Natural killer cell (primary cell): Measurements from ENCODE around the gene CD2. TPM values are rescaled to one million over a fixed set of nuclear protein-coding genes. Genes with fewer than 3 reads are reported as not detected.

Experiments
- ATAC-seq, 3 donors: fragments of 150-1000 bp in 2 of 3; fragments of 200-7000 bp in 1 of 3; cut with Tn5 transposase; 1 replicate in 1 of 3; 2 replicates in 2 of 3; pipeline ENCODE4 v1.10.0; 2021; ENCODE audit warnings: mild to moderate bottlenecking in 2 of 3, moderate library complexity in 2 of 3
- DNase-seq, 2 donors: peaks; one replicate each; pipeline versions ENCODE4 v3.0.0 to v3.0.0-alpha.2; 2013 to 2021; ENCODE audit warnings: mixed read lengths in 1 of 2
- H3K27ac ChIP-seq: one replicate; pipeline ENCODE4 v1.5.1; 2013; ENCODE audit warnings: mild to moderate bottlenecking, low read length
- H3K27me3 ChIP-seq: one replicate; pipeline ENCODE4 v1.6.1; 2013; ENCODE audit warnings: low read length; ENCODE audit not compliant: control insufficient read depth, insufficient read depth
- H3K36me3 ChIP-seq: one replicate; pipeline ENCODE4 v1.6.1; 2013; ENCODE audit warnings: low read length; ENCODE audit not compliant: control insufficient read depth, insufficient read depth
- H3K4me1 ChIP-seq: one replicate; pipeline ENCODE4 v1.6.1; 2013; ENCODE audit warnings: low read length; ENCODE audit not compliant: control insufficient read depth, insufficient read depth
- H3K4me3 ChIP-seq: one replicate; pipeline ENCODE4 v1.5.1; 2013; ENCODE audit warnings: low read length
- H3K9me3 ChIP-seq: one replicate; pipeline ENCODE4 v1.6.1; 2013; ENCODE audit warnings: low read length; ENCODE audit not compliant: control insufficient read depth, insufficient read depth
- H3K27ac Mint-ChIP-seq, 2 donors: one replicate each; pipeline ENCODE4 v1.8.0; 2022; ENCODE audit warnings: mild to moderate bottlenecking in 2 of 2, mixed read lengths in 2 of 2, moderate library complexity in 1 of 2
- H3K27me3 Mint-ChIP-seq, 2 donors: one replicate each; pipeline ENCODE4 v1.8.0; 2022; ENCODE audit warnings: low read depth in 2 of 2, mixed read lengths in 2 of 2
- H3K36me3 Mint-ChIP-seq: one replicate; pipeline ENCODE4 v1.8.0; 2022; ENCODE audit warnings: mixed read lengths
- H3K4me1 Mint-ChIP-seq, 2 donors: one replicate each; pipeline ENCODE4 v1.8.0; 2022; ENCODE audit warnings: mixed read lengths in 2 of 2
- H3K4me3 Mint-ChIP-seq: one replicate; pipeline ENCODE4 v1.8.0; 2022; ENCODE audit warnings: mild to moderate bottlenecking, moderate library complexity, mixed read lengths
- H3K9me3 Mint-ChIP-seq, 2 donors: one replicate each; pipeline ENCODE4 v1.8.0; 2022; ENCODE audit warnings: mixed read lengths in 2 of 2
- WGBS: methylation state at CpG from one replicate; pipeline ENCODE4 v1.1.7; 2013; ENCODE audit warnings: missing lambda C conversion rate; ENCODE audit not compliant: insufficient coverage; 5-methylcytosine and 5-hydroxymethylcytosine counted together
- intact Hi-C: fragments of 100-400 bp; cut with micrococcal nuclease; formaldehyde crosslinking; loops from one replicate; pipeline ENCODE4 v1.14.2; 2022
- total RNA-seq, 4 donors: library from RNA; stranded (reverse); fragments of 120-200 nt in 1 of 4; gene quantifications; one replicate each; pipeline versions ENCODE4 v1.2.3 to v1.2.4, GENCODE V29; 2013 to 2022
- TF ChIP-seq, protein P1 (sequence below): fragments of 200-600 bp; IDR thresholded peaks from one replicate; pipeline ENCODE4 v1.8.0; 2022; ENCODE audit warnings: antibody characterized with exemption

The CD2 gene
- total RNA-seq, 3 donors from 2014 or later (not counting 1 experiment from before 2014, with no cell fraction given): 30.4 to 93.4 (median 60.8) TPM

- H3K9me3 Mint-ChIP-seq: no peaks in the 10 kb centered on the region
- WGBS: 96% methylated on average over 3 of the region's 3 CpGs
- Histone ChIP-seq H3K27me3 (no peaks in the 10 kb centered on the region), H3K36me3 (no peaks in the 10 kb centered on the region), H3K4me3 (no peak overlapping the region), H3K9me3 (no peaks in the 10 kb centered on the region), H3K4me1 (no peaks in the 10 kb centered on the region), H3K27ac (no peak overlapping the region)
- H3K4me3 Mint-ChIP-seq: no peak overlapping the region
- H3K36me3 Mint-ChIP-seq: no peaks in the 10 kb centered on the region
- intact Hi-C loops: no loop called here
- no peak overlapping the region for H3K27ac Mint-ChIP-seq
- TF ChIP-seq, protein P1, sequence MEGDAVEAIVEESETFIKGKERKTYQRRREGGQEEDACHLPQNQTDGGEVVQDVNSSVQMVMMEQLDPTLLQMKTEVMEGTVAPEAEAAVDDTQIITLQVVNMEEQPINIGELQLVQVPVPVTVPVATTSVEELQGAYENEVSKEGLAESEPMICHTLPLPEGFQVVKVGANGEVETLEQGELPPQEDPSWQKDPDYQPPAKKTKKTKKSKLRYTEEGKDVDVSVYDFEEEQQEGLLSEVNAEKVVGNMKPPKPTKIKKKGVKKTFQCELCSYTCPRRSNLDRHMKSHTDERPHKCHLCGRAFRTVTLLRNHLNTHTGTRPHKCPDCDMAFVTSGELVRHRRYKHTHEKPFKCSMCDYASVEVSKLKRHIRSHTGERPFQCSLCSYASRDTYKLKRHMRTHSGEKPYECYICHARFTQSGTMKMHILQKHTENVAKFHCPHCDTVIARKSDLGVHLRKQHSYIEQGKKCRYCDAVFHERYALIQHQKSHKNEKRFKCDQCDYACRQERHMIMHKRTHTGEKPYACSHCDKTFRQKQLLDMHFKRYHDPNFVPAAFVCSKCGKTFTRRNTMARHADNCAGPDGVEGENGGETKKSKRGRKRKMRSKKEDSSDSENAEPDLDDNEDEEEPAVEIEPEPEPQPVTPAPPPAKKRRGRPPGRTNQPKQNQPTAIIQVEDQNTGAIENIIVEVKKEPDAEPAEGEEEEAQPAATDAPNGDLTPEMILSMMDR: no peak
- H3K4me1 Mint-ChIP-seq: peaks cover 6 to 11% of the 10 kb centered on the region in 2 donors
- H3K27me3 Mint-ChIP-seq: peaks cover 0 to 2% of the 10 kb centered on the region in 2 donors
- ATAC-seq (no peak), DNase-seq (no peak)
These were observed 28.4 kb upstream of the CD2 start for GRCh38 chr1:116725798-116726197.

DNA sequence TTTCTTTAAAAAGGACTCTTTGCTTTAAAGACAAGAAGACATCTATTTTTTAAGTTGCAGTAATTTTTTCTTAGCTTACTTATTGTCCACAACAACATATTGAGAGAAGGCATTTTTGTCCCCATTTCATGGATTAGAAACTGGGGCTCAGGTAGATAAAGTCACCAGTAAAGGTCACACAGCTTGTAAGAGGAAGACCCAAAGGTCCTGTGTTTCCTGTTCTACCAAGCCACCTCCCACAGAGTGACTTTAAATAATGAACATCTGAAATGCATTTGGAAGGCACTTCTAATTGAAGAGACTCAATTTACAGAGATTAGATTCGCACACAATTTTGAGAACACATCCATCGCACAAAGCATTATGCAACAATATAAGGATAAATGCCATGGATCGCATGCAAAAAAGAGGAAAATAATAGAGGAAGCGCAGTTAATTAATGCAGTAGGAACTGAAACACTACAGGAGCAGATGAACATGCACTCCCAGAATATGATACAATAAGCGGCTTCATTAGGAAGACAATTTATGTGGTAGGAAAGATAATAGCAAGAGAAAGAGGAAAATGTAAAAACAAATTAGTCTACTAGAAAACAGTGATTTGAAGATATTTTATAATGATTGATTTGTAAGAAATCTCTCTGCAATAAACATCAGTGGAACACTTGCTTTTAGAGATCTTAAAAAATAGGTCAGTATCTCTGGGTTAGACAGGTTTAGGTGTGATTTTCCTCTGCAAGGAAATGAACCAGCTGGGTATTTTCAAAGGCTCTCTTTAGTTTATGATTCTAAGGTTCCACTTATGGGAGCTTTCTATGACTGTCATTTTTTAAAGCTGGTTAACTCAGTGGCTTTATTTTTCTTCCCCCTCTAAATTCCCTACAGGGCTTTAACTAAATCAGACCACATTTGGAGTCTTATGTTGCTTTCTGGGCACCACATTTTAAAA lies 27.1 kb upstream of the CD2 start:
- no peak for DNase-seq
- H3K4me3 Mint-ChIP-seq: no peak overlapping the region
- H3K27me3 Mint-ChIP-seq: peaks cover 0 to 2% of the 10 kb centered on the region in 2 donors
- TF ChIP-seq, protein P1: no peak
- H3K9me3 Mint-ChIP-seq: no peaks in the 10 kb centered on the region
- Histone ChIP-seq H3K9me3 (no peaks in the 10 kb centered on the region), H3K27me3 (no peaks in the 10 kb centered on the region), H3K4me1 (no peaks in the 10 kb centered on the region), H3K4me3 (no peak overlapping the region), H3K27ac (no peak overlapping the region), H3K36me3 (no peaks in the 10 kb centered on the region)
- no peak for ATAC-seq
- intact Hi-C loops: no loop called here
- no peaks in the 10 kb centered on the region for H3K36me3 Mint-ChIP-seq
- 90% methylated on average over 4 of the region's 5 CpGs for WGBS
- no peak overlapping the region for H3K27ac Mint-ChIP-seq
- H3K4me1 Mint-ChIP-seq: peaks cover 6 to 11% of the 10 kb centered on the region in 2 donors

GRCh38 chr1:116731439-116731838 lies 22.8 kb upstream of the CD2 start:
- Mint-ChIP-seq H3K36me3 (no peaks in the 10 kb centered on the region), H3K9me3 (no peaks in the 10 kb centered on the region), H3K4me1 (peaks cover 6 to 7% of the 10 kb centered on the region in 2 donors), H3K4me3 (no peak overlapping the region), H3K27me3 (peaks cover 0 to 2% of the 10 kb centered on the region in 2 donors), H3K27ac (no peak overlapping the region)
- intact Hi-C loops: no loop called here
- DNase-seq: no peak
- Histone ChIP-seq H3K4me1 (no peaks in the 10 kb centered on the region), H3K27me3 (no peaks in the 10 kb centered on the region), H3K27ac (no peak overlapping the region), H3K9me3 (no peaks in the 10 kb centered on the region), H3K4me3 (no peak overlapping the region), H3K36me3 (no peaks in the 10 kb centered on the region)
- ATAC-seq: no peak
- TF ChIP-seq, protein P1: no peak
